ENCODE data around the gene ST6GAL1. TPM values are rescaled to one million over a fixed set of nuclear protein-coding genes. Genes with fewer than 3 reads are reported as not detected.

Gene ST6GAL1
- total and polyA plus RNA-seq, 2 of the 4 experiments (the other 2 are of a cell fraction): 1.4 to 2.9 TPM

DNA sequence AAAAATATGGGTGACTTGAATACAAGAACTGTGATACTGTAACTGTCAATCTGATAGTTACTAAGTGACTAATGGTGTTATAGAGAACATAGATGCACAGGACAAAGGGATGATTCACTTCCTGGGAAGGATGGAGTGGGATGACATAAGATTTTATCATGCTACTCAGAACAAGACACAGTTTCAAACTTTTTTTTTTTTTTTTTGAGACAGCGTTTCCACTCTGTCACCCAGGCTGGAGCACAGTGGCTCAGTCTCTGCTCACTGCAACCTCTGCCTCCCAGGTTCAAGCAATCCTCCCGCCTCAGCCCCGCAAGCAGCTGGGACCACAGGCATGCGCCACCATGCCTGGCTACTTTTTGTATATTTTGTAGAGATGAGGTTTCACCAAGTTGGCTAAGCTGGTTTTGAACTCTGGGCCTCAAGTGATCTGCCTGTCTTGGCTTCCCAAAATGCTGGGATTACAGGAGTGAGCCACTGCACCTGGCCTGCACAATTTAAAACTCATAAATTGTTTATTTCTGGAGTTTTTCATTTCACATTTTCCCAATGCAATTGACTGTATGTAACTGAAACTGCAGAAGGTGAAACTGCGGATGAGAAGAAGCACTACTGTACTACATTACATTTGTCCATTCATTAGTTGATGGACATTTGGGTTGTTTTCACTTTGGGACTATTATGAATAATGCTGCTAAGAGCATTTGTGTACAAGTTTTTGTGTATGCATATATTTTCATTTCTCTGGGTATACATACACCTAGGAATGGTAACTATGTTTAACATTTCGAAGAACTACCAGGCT lies 47.2 kb upstream of the ST6GAL1 start:
- no TSS peak for BruUV-seq (replicated peaks)
- ChIA-PET CTCF (no interaction called here), POLR2A (ENCODE audit: unreplicated experiment) (no interaction called here)
- no peak overlapping the region for H2AK9ac ChIP-seq (replicated peaks; ENCODE audit: low read depth, low read length, poor library complexity)
- H3K9ac ChIP-seq (ENCODE audit: low read depth, low read length): no peak overlapping the region
- no peak overlapping the region for H3K4me2 ChIP-seq (ENCODE audit: low read depth, low read length)
- ATAC-seq (ENCODE audit: low read depth) (peak; percentile 37; the same call in 1 of the 2 replicates), DNase-seq (peak; percentile 77)
- in situ Hi-C loops (cut with MboI; ENCODE audit: low sequenced_read_pairs): no loop called here
- H4K8ac ChIP-seq (ENCODE audit: low read depth in 2 of 2, low read length in 2 of 2): no peak overlapping the region
- no peak overlapping the region for H2BK120ac ChIP-seq (ENCODE audit: low read depth, low read length)
- no peak overlapping the region for H2BK15ac ChIP-seq (ENCODE audit: low read depth, low read length)
- H3K27me3 ChIP-seq (ENCODE audit: control insufficient read depth, insufficient read depth, low read length): peaks cover 6% of the 10 kb centered on the region
- no peaks in the 10 kb centered on the region for H4K20me1 ChIP-seq (ENCODE audit: insufficient read depth, low read length)
- no peak overlapping the region for H2AFZ ChIP-seq (replicated peaks; ENCODE audit: low read length, poor library complexity)
- H3K56ac ChIP-seq (ENCODE audit: extremely low read depth, insufficient read depth, low read length): no peak overlapping the region
- no peak overlapping the region for H2AK5ac ChIP-seq (ENCODE audit: low read depth, low read length)
- no peak overlapping the region for H3K18ac ChIP-seq (ENCODE audit: low read depth, low read length)
- no peak overlapping the region for H4K91ac ChIP-seq (ENCODE audit: insufficient read depth, low read depth, low read length)
- no peaks in the 10 kb centered on the region for H3K36me3 ChIP-seq (ENCODE audit: control insufficient read depth, insufficient read depth, low read length)
- intact Hi-C loops (cut with micrococcal nuclease): no loop called here
- no peak overlapping the region for H2BK20ac ChIP-seq (ENCODE audit: low read depth, low read length)
- no peak overlapping the region for H3K4ac ChIP-seq (ENCODE audit: low read depth, low read length)
- no peaks in the 10 kb centered on the region for H3K9me3 ChIP-seq (ENCODE audit: control insufficient read depth, insufficient read depth, low read length)
- H3K79me1 ChIP-seq (ENCODE audit: low read depth in 1 of 2, low read length in 2 of 2): no peaks in the 10 kb centered on the region
- no CpG with 5 or more reads among the region's 6 CpGs for WGBS, 2 experiments (ENCODE audit: extremely low coverage in 2 of 2, insufficient read length in 1 of 2)
- no peak for TF ChIP-seq RFX5 (IDR thresholded peaks at IDR 0.05; ENCODE audit: low read depth, low read length)
- TF ChIP-seq, protein P1, sequence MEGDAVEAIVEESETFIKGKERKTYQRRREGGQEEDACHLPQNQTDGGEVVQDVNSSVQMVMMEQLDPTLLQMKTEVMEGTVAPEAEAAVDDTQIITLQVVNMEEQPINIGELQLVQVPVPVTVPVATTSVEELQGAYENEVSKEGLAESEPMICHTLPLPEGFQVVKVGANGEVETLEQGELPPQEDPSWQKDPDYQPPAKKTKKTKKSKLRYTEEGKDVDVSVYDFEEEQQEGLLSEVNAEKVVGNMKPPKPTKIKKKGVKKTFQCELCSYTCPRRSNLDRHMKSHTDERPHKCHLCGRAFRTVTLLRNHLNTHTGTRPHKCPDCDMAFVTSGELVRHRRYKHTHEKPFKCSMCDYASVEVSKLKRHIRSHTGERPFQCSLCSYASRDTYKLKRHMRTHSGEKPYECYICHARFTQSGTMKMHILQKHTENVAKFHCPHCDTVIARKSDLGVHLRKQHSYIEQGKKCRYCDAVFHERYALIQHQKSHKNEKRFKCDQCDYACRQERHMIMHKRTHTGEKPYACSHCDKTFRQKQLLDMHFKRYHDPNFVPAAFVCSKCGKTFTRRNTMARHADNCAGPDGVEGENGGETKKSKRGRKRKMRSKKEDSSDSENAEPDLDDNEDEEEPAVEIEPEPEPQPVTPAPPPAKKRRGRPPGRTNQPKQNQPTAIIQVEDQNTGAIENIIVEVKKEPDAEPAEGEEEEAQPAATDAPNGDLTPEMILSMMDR (conservative IDR thresholded peaks at IDR 0.05; ENCODE audit: low read depth, low read length): no peak
- TF ChIP-seq SMC3 (IDR thresholded peaks at IDR 0.05; ENCODE audit: low read depth, low read length): no peak
- no peak for TF ChIP-seq MAZ (IDR thresholded peaks at IDR 0.05; ENCODE audit: borderline replicate concordance, low read depth, low read length)
- no peak for TF ChIP-seq MXI1 (IDR thresholded peaks at IDR 0.05; ENCODE audit: borderline replicate concordance, low read depth, low read length)
- no peak for TF ChIP-seq RCOR1 (IDR thresholded peaks at IDR 0.05; ENCODE audit: insufficient replicate concordance, low read length)
- TF ChIP-seq MAFK (IDR thresholded peaks at IDR 0.05; ENCODE audit: low read depth, low read length): no peak
- H3K4me3 ChIP-seq (ENCODE audit: insufficient read depth, low read depth, low read length): no peak overlapping the region
- H2BK5ac ChIP-seq (ENCODE audit: low read depth, low read length, poor library complexity, severe bottlenecking): no peak overlapping the region
- no peak overlapping the region for H4K5ac ChIP-seq (ENCODE audit: low read depth, low read length)
- H3K4me1 ChIP-seq (ENCODE audit: control insufficient read depth, insufficient read depth, low read length): peaks cover 2% of the 10 kb centered on the region
- no peak overlapping the region for H3K14ac ChIP-seq (replicated peaks; ENCODE audit: low read depth, low read length)
- H3K9me1 ChIP-seq (ENCODE audit: insufficient read depth, low read length): no peaks in the 10 kb centered on the region
- dilution Hi-C loops (cut with HindIII; ENCODE audit: low sequenced_read_pairs, unreplicated experiment): no loop called here
- H3K23ac ChIP-seq (ENCODE audit: low read depth, low read length): no peak overlapping the region
- H3K27ac ChIP-seq (ENCODE audit: insufficient read depth, low read length): no peak overlapping the region
